NCI-H226 (cell line): ENCODE measurements around the gene P2RX5.
A peak's percentile ranks its signal among the peaks of the same experiment; 100 is the strongest.
"Not testable (repeated sequence)": the region's sequence is repeated elsewhere in the genome, so short reads cannot be mapped to it uniquely, and the experiment has no call there.

ENCODE experiments used
- DNase-seq: peaks from one replicate; pipeline ENCODE4 v3.0.0-alpha.2; 2015

The P2RX5 gene

GRCh38 chr17:3710951-3711383 is 15.0 kb upstream of the P2RX5 start:
- peak; percentile 51 for DNase-seq

- DNase-seq = no peak
Measured at GRCh38 chr17:3708366-3708765, 12.4 kb upstream of the P2RX5 start.

GRCh38 chr17:3705718-3705984 is 9.7 kb upstream of the P2RX5 start:
- DNase-seq = not testable (repeated sequence)

DNA sequence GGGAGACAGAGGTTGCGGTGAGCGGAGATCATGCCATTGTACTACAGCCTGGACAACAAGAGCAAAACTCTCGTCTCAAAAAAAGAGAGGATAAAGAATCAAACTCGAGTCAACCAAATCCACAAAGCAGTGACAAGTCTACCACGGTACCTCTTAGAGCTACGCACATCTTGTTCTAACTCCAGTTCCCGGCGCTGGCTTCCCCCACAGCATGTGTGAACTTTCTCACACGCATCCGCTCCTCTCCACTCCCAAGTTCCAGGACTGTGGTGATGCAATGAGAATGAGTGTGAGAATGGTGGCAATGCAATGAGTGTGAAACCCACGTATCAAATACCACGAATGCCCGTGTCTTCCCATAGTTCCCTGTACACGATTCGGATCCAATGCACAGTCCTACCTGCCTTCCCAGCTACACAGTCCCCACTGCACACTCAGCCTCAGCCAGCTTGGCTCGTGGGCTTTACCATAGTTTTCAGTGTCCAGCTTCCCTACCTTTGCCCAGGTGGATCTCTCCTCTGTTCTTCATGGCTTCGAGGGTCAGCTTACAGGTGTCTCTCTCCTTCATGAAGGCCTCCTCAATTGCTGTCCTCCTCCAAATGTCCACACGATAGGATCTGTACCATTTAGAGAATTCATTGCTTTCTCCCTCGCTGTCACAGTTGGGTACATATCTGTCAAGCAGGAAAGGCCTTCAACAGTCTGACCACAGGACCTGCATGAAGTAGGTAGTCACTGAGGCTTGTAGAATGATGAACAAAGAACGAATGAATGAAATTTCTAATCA is 9.2 kb upstream of the P2RX5 start:
- no peak for DNase-seq

- not testable (repeated sequence) for DNase-seq
Measured at GRCh38 chr17:3702041-3702539, 6.1 kb upstream of the P2RX5 start.

- no peak for DNase-seq
Measured at GRCh38 chr17:3699951-3700350, 4.0 kb upstream of the P2RX5 start.

DNA sequence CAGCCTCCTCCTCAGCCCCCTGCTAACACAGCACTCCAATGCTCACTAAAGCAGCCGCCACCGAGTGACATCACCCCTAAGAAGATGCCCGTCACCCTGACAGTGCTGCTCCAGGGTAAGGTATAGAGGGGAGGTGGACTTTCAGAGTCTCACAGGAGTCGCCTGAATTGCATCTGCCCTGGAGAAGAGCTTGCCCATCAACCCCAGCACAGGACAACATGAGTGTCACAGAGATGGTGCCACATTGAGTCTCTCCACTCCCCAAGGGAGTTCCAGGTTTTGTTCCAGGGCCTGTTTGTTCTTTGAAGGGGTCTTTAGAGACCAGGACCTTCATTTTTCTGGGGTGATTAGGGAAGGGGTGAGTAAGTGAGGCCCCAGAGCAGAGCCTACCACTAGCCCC is 2.2 kb upstream of the P2RX5 start:
- DNase-seq = no peak

DNA sequence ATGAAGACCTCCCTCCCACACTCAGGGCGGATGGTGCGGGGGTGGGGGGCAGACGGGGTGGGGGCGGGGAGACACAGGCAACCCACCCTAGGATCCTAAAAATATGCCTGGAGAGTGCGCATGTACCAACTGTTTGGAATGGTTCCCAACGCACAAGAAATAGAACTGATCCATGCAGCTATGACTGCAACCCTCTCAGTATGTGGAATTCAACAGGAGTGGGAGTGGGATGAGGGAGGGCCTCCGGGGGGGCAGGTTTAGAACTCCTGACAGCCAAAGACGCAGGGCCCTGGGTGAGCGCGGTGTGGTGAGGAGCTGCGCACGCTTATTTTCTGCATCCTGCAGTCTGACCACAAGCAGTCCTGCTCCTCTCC is 1.1 kb upstream of the P2RX5 start:
- no peak for DNase-seq

- DNase-seq = no peak
Measured at GRCh38 chr17:3695129-3695722, 729 bp downstream of the P2RX5 start.

GRCh38 chr17:3693829-3694231 is 2.1 kb downstream of the P2RX5 start:
- DNase-seq = no peak

GRCh38 chr17:3693141-3693540 is 2.8 kb downstream of the P2RX5 start:
- DNase-seq = no peak

DNA sequence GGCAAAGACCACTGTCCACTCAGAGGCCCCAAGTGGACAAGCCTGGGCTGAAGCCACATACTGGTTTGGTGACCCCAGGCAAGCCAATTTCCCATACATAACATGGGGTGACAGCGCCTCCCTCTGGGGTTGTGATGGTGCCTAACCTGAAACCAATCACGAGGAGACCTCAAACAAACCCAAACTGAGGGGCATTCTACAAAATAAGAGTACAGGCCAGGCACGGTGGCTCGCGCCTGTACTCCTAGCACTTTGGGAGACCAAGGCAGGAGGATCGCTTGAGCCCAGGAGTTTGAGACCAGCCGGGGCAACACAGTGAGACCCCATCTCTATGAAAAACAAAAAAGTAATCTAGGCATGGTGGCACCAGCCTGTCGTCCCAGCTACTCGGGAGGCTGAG is 3.6 kb downstream of the P2RX5 start:
- no peak for DNase-seq

- DNase-seq = no peak
Measured at GRCh38 chr17:3691617-3692067, 4.3 kb downstream of the P2RX5 start.

- no peak for DNase-seq
Measured at GRCh38 chr17:3690094-3690715, 5.8 kb downstream of the P2RX5 start.

- DNase-seq = no peak
Measured at GRCh38 chr17:3689262-3690093, 6.5 kb downstream of the P2RX5 start.

DNA sequence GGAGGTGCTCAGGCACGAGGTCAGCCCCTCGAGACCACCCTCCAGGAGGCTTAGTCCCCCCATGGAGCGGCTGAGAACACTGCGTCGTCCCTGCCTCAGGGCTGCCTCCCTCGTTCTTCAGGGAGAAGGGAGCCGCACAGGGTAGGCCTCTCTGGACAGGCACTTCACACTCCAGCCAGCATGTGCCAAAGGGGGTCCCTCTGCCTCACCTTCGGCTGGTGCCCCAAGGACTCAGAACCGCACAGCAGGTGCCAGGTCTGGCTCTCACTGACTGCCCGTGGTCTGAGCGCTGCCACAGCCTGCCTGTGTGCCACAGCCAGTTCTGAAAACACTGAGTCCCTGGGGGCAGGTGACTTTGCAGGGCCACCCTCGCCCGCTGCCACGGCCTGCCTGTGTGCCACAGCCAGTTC is 7.1 kb downstream of the P2RX5 start:
- DNase-seq = no peak

DNA sequence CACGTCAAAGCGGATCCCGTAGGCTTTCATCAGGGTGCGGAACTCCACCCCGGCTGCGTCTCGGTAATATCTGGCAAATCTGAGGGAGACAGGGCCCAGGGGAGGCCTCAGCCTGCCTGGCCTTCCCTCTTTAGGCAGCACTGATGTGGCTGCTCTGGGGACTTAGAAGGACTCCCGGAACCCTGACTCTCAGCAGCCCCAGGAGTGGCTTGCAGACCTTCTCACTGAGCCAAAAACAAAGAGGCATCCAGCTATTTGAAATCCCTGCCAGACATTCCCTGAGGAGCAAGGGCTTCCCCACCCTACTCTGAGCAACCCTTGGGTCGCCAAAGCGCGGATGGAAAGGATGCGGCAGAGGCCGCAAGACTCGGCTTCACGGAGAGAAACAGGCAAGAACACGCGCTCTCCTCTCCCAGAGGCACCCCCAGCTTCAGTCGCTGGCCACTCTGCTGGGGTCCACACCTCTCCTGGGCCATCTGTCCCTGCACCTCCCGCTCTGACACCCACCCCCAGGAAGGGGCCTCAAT is 7.9 kb downstream of the P2RX5 start:
- DNase-seq = no peak

DNA sequence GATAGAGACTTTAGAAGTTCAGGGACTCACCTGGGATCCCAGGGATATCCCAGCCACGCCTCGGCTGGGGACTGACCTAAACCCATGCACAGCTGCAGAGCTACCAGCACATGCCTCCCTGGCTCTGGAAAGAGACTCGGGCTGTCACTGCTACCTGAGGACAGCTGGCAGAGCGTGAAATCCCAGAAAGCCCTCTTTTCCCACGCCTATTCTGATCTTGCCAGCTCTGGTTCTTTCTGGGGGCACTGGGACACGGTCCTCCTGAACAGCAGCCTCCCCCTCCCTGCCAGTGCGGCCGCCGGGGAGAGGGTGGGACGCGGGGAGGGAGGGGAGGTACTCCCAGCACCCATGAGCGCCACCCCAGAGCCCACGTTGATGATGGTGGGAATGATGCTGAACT is 10.8 kb downstream of the P2RX5 start:
- no peak for DNase-seq

GRCh38 chr17:3683054-3683511 is 12.9 kb downstream of the P2RX5 start:
- DNase-seq = no peak

GRCh38 chr17:3682033-3682432 is 13.9 kb downstream of the P2RX5 start:
- DNase-seq = no peak

GRCh38 chr17:3681565-3681964 is 14.4 kb downstream of the P2RX5 start:
- no peak for DNase-seq

DNA sequence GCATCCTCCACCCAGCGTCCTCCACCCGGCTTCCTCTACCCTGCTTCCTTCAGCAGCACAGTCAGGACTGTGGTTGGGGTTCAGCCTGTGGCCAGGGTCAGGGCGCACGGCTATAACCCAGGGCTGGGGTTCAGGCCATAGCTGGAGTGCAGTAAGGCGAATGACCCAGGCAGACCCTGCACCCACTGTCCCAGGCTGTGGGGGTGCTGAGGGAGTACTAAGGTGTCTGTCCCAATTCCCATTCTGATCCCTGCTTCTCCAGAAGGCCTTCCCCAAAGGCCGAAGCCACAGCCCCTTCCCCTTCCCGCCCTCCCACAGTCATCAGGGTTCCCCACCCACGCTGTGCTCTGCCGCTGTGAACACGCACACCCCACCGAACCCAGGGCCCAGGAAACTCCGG is 14.9 kb downstream of the P2RX5 start:
- DNase-seq = no peak

DNA sequence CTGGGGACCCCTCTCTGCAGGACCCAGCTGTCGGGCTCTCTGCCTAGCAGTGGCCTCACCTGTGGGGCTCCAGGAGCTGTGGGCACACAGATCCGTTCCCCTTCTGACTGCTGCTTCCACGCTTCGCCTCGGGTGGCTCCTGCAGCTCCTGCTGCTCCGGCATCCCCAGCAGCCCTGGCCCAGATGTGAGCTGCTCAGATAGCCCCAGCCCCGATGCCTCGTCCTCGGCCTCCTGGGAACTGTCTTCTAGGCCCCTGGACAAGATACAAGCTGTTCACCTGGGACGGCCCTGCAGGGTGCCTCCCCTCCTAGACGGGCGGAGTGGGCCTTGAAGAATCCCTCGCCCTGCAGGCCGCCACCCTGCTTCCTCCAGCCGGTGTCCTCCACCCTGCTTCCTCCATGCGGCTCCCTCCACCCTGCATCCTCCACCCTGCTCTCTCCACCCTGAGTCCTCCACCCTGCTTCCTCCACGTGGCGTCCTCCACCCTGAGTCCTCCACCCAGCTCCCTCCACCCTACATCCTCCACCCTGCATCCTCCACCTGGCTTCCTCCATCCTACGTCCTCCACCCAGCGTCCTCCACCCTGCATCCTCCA is 16.3 kb downstream of the P2RX5 start:
- no peak for DNase-seq
